Dendritic cell treated with granulocyte-macrophage colony-stimulating factor and Interleukin-4, amounts not matched to agents 40 ng/mL and 50 ng/mL, for 4 days (primary cell): ENCODE measurements around the gene PIGZ.

ENCODE experiments used
- H3K27ac Mint-ChIP-seq: one replicate; pipeline ENCODE4 v1.8.0; 2022; ENCODE audit warnings: mild to moderate bottlenecking, mixed read lengths
- H3K27me3 Mint-ChIP-seq: one replicate; pipeline ENCODE4 v1.8.0; 2022; ENCODE audit warnings: mild to moderate bottlenecking, mixed read lengths
- H3K36me3 Mint-ChIP-seq: one replicate; pipeline ENCODE4 v1.8.0; 2022; ENCODE audit warnings: low read depth, mixed read lengths
- H3K4me1 Mint-ChIP-seq: one replicate; pipeline ENCODE4 v1.8.0; 2022; ENCODE audit warnings: low read depth, mixed read lengths
- H3K4me3 Mint-ChIP-seq: one replicate; pipeline ENCODE4 v1.8.0; 2022; ENCODE audit warnings: mild to moderate bottlenecking, moderate library complexity, mixed read lengths
- H3K9me3 Mint-ChIP-seq: one replicate; pipeline ENCODE4 v1.8.0; 2022; ENCODE audit warnings: mixed read lengths
- intact Hi-C: fragments of 100-400 bp; cut with micrococcal nuclease; formaldehyde crosslinking; loops from one replicate; pipeline ENCODE4 v1.15.0; 2022

The PIGZ gene

GRCh38 chr3:196942226-196942914 is 26.3 kb downstream of the PIGZ start, which contains the start of gene NCBP2:
Gene NCBP2 (minus strand): TSS chr3:196942528. CDS start chr3:196942503, 25 bp downstream.
- intact Hi-C loops, result loop anchor here (1.0 to 2.0 kb wide), 2 partner anchors 26 to 75 kb away; partner anchors contain the start of genes PIGZ and SENP5
- Mint-ChIP-seq H3K36me3 (peaks cover 81% of the 10 kb centered on the region), H3K4me1 (peaks cover 55% of the 10 kb centered on the region), H3K27ac (peak within 1 kb of the TSS; percentile 90), H3K9me3 (no peaks in the 10 kb centered on the region), H3K27me3 (no peaks in the 10 kb centered on the region), H3K4me3 (peak within 1 kb of the TSS; percentile 87)

GRCh38 chr3:196941729-196942225 is 26.9 kb downstream of the PIGZ start:
- Mint-ChIP-seq H3K36me3 (peaks cover 81% of the 10 kb centered on the region), H3K27ac (peak overlapping the region; percentile 90)

DNA sequence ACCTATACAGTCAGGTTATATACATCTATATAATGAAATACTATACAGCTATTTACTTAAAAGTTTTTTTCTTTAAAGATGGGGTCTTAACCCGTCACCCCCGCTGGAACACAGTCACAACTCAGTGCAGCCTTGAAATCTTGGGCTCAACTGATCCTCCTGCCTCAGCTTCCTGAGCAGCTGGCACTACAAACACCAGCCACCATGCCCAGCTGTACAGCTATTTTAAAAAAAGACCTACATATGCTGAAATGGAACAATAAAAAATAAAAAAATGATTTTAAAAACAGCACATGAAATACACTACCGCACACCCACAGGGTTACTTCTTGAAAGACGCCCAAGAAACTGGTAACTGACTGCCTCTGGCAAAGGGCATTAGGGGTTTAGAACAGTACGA is 30.1 kb downstream of the PIGZ start:
- Mint-ChIP-seq H3K4me3 (no peak overlapping the region), H3K27me3 (no peaks in the 10 kb centered on the region), H3K27ac (no peak overlapping the region), H3K9me3 (no peaks in the 10 kb centered on the region), H3K4me1 (peaks cover 34% of the 10 kb centered on the region), H3K36me3 (peaks cover 89% of the 10 kb centered on the region)
- intact Hi-C loops, result no loop called here

More at GRCh38 chr3:196941729-196942225, 26.9 kb downstream of the PIGZ start:
- no peaks in the 10 kb centered on the region for H3K9me3 Mint-ChIP-seq
- H3K27me3 Mint-ChIP-seq, result no peaks in the 10 kb centered on the region
- intact Hi-C loops, result loop anchor here (1.0 to 2.0 kb wide), 2 partner anchors 27 to 74 kb away; partner anchors contain the start of genes PIGZ and SENP5
- peaks cover 50% of the 10 kb centered on the region for H3K4me1 Mint-ChIP-seq
- H3K4me3 Mint-ChIP-seq, result peak overlapping the region; percentile 87

DNA sequence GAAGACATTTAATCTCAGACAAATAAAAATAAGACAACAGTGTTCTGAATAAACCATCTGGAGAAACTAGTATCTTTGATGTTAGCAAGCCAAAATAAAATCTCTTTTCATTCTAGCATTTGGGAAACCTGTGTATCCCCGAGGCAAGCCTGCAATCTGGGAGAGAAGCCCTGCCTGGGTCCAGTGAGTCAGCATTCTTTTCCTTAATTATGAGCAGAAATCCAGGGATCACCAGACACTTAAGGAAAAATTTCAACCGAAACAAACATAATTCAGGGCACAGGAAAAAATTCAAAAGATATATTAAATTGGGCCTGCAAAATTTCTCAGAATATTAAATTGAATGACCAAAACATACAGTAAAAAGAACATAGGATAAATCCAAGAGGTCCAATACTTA is 30.5 kb downstream of the PIGZ start:
- H3K27me3 Mint-ChIP-seq, result no peaks in the 10 kb centered on the region
- intact Hi-C loops, result no loop called here
- no peak overlapping the region for H3K27ac Mint-ChIP-seq

DNA sequence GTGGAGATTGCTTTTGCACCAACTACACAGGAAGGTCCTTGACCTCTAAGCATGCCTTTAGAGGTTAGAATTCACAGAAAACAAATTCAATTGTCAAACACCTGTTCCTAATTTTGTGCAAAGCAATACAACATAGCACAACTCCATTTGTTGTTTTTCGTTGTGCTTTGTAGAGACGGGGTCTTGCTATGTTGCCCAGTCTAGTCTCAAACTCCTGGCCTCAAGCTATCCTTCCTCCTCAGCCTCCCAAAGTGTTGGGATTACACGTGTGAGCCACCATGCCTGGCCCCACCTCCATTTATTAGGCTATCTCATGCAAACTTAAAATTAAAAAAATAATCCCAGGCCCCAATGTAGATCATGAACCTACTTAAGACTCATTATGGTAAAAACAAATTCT is 32.3 kb downstream of the PIGZ start:
- no peak overlapping the region for H3K27ac Mint-ChIP-seq
- intact Hi-C loops, result no loop called here
- H3K27me3 Mint-ChIP-seq, result no peaks in the 10 kb centered on the region
- H3K9me3 Mint-ChIP-seq, result no peaks in the 10 kb centered on the region
- H3K4me3 Mint-ChIP-seq, result no peak overlapping the region
- peaks cover 86% of the 10 kb centered on the region for H3K36me3 Mint-ChIP-seq
- peaks cover 27% of the 10 kb centered on the region for H3K4me1 Mint-ChIP-seq

More for the DNA sequence above, 30.5 kb downstream of the PIGZ start:
- Mint-ChIP-seq H3K4me3 (no peak overlapping the region), H3K4me1 (peaks cover 29% of the 10 kb centered on the region), H3K9me3 (no peaks in the 10 kb centered on the region), H3K36me3 (peaks cover 90% of the 10 kb centered on the region)

- intact Hi-C loops, result no loop called here
- no peaks in the 10 kb centered on the region for H3K27me3 Mint-ChIP-seq
- H3K4me3 Mint-ChIP-seq, result no peak overlapping the region
- H3K4me1 Mint-ChIP-seq, result peaks cover 6% of the 10 kb centered on the region
- H3K9me3 Mint-ChIP-seq, result no peaks in the 10 kb centered on the region
- peaks cover 90% of the 10 kb centered on the region for H3K36me3 Mint-ChIP-seq
- H3K27ac Mint-ChIP-seq, result peak overlapping the region; percentile 78
Observed at GRCh38 chr3:196932600-196932999, 36.0 kb downstream of the PIGZ start.

DNA sequence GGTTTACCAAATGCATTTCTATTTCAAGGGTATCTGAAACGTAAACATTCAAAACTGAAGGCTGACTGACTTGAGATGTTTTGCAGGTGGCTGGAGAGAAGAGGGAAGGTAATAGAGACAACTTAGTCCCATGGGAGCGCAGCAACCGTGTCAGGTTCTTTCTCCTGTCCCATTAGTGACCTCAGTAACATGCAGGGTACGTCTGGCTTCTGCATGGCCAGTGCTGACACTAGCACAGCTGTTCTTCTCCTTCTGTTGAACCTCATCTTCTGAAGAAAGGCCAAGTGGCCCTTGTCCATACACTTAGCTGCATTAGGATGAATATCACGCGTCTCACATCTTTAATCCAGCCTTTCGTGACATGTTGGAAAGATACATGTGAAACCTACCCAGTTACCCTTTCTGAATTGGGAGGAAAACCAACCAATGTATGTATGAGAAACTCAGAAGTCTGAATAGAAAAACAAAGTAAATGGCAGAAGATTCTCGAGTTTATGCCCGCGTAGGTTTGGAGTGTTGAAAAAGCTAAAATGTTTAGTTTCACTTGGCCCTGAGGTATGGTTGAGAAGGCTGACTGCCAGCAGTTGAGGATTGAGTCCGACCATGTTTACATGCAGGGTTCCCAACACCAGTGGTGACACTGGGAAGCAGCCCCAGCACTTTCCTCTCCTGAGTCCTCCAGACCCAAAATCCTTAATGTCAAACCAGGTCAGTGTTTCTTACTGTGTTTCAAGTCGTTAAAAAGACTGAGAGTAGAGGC is 36.6 kb downstream of the PIGZ start:
- Mint-ChIP-seq H3K36me3 (peaks cover 90% of the 10 kb centered on the region), H3K4me1 (peaks cover 6% of the 10 kb centered on the region), H3K9me3 (no peaks in the 10 kb centered on the region), H3K27me3 (no peaks in the 10 kb centered on the region), H3K4me3 (no peak overlapping the region), H3K27ac (peak overlapping the region; percentile 78)
- intact Hi-C loops, result no loop called here

- no peaks in the 10 kb centered on the region for H3K27me3 Mint-ChIP-seq
- no peak overlapping the region for H3K4me3 Mint-ChIP-seq
- H3K36me3 Mint-ChIP-seq, result peaks cover 88% of the 10 kb centered on the region
- intact Hi-C loops, result no loop called here
- no peaks in the 10 kb centered on the region for H3K9me3 Mint-ChIP-seq
- no peak overlapping the region for H3K27ac Mint-ChIP-seq
- H3K4me1 Mint-ChIP-seq, result peaks cover 6% of the 10 kb centered on the region
Observed at GRCh38 chr3:196931157-196931556, 37.5 kb downstream of the PIGZ start.

GRCh38 chr3:196927571-196928453 is 40.8 kb downstream of the PIGZ start:
- Mint-ChIP-seq H3K9me3 (no peaks in the 10 kb centered on the region), H3K4me3 (no peak overlapping the region), H3K27ac (no peak overlapping the region), H3K36me3 (peaks cover 86% of the 10 kb centered on the region), H3K4me1 (peaks cover 6% of the 10 kb centered on the region), H3K27me3 (no peaks in the 10 kb centered on the region)
- intact Hi-C loops, result loop anchor here (10.0 kb wide), 1 partner anchor 887 kb away; no protein-coding TSS in a partner anchor

DNA sequence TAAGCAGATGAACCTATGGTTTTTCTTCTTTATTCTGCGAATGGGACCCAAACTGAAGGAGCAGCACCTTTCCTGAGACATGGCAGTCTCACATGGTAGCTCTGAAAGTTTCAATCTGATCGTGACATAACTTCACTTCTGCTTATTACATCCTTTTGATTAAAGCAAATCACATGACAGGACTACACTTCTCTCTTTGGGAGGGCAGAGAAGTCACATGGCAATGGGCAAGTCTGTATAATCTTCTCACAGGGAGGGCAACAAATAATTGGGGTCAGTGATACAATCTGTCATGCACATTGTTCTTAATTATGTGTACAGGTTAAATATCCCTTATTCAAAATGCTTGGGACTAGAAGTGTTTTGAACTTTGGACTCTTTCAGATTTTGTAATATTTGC is 47.9 kb downstream of the PIGZ start:
- Mint-ChIP-seq H3K27me3 (no peaks in the 10 kb centered on the region), H3K4me3 (no peak overlapping the region), H3K36me3 (peaks cover 66% of the 10 kb centered on the region), H3K4me1 (peaks cover 25% of the 10 kb centered on the region), H3K27ac (peak overlapping the region; percentile 60), H3K9me3 (peaks cover 17% of the 10 kb centered on the region)
- intact Hi-C loops, result loop anchor here (10.0 kb wide), 1 partner anchor 894 kb away; no protein-coding TSS in a partner anchor

DNA sequence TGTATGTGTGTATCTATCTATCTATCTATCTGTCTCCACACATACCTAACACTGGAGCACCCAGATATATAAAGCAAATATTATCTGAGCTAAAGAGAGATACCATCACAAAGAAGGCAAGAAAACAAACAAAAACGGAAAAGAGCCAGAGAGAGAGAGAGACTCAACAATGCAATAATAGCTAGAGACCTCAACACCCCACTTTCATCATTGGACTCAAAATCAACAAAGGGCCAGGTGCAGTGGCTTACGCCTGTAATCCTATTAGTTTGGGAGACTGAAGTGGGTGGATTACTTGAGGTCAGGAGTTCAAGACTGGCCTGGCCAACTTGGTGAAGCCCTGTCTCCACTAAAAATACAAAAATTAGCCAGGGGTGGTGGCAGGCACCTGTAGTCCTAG is 49.7 kb downstream of the PIGZ start:
- peaks cover 72% of the 10 kb centered on the region for H3K36me3 Mint-ChIP-seq
- H3K9me3 Mint-ChIP-seq, result peaks cover 17% of the 10 kb centered on the region
- no peaks in the 10 kb centered on the region for H3K27me3 Mint-ChIP-seq
- H3K4me3 Mint-ChIP-seq, result no peak overlapping the region
- H3K27ac Mint-ChIP-seq, result no peak overlapping the region
- intact Hi-C loops, result no loop called here
- H3K4me1 Mint-ChIP-seq, result peaks cover 35% of the 10 kb centered on the region

- no peak overlapping the region for H3K4me3 Mint-ChIP-seq
- intact Hi-C loops, result no loop called here
- peaks cover 17% of the 10 kb centered on the region for H3K9me3 Mint-ChIP-seq
- peaks cover 56% of the 10 kb centered on the region for H3K36me3 Mint-ChIP-seq
- H3K4me1 Mint-ChIP-seq, result peaks cover 35% of the 10 kb centered on the region
- no peak overlapping the region for H3K27ac Mint-ChIP-seq
- no peaks in the 10 kb centered on the region for H3K27me3 Mint-ChIP-seq
Observed at GRCh38 chr3:196916995-196917394, 51.6 kb downstream of the PIGZ start.

DNA sequence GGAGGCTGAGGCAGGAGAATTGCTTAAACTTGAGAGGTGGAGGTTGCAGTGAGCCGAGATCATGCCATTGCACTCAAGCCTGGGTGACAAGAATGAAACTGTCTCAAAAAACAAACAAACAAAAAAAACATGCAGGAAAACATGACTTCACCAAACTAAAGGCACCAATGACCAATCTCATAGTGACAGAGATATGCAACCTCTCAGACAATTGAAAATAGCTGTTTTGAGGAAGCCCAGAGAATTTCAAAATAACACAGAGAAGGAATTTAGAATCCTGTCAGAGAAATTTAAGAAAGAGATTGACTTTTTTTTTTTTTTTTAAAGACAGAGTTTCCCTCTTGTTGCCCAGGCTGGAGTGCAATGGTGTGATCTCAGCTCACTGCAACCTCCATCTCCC is 52.4 kb downstream of the PIGZ start:
- H3K27ac Mint-ChIP-seq, result no peak overlapping the region
- H3K36me3 Mint-ChIP-seq, result peaks cover 56% of the 10 kb centered on the region
- no peak overlapping the region for H3K4me3 Mint-ChIP-seq
- intact Hi-C loops, result no loop called here
- H3K9me3 Mint-ChIP-seq, result peaks cover 17% of the 10 kb centered on the region
- H3K27me3 Mint-ChIP-seq, result no peaks in the 10 kb centered on the region
- H3K4me1 Mint-ChIP-seq, result peaks cover 39% of the 10 kb centered on the region
